Liver (tissue), 9 donors: Measurements from ENCODE around the gene HOXB2. TPM values are rescaled to one million over a fixed set of nuclear protein-coding genes. Genes with fewer than 3 reads are reported as not detected.

Experiments used
- DNase-seq: peaks from one replicate; pipeline ENCODE4 v3.0.0-alpha.2; 2017; ENCODE audit warnings: low spot score
- H3K27ac ChIP-seq, 2 donors: one replicate each; pipeline ENCODE4 v1.7.0; 2013; ENCODE audit warnings: inconsistent platforms in 2 of 2, low read length in 2 of 2, control low read depth in 1 of 2, low read depth in 1 of 2, mild to moderate bottlenecking in 1 of 2
- H3K27me3 ChIP-seq, 4 donors: one replicate each; pipeline versions ENCODE4 v1.6.1 to v1.7.0; 2013; ENCODE audit warnings: low read length in 3 of 4, inconsistent platforms in 1 of 4, mild to moderate bottlenecking in 1 of 4, moderate library complexity in 1 of 4; ENCODE audit not compliant: control insufficient read depth in 4 of 4, insufficient read depth in 4 of 4
- H3K36me3 ChIP-seq, 4 donors: one replicate each; pipeline versions ENCODE4 v1.6.1 to v1.7.0; 2013; ENCODE audit warnings: low read length in 3 of 4, mild to moderate bottlenecking in 3 of 4, low read depth in 1 of 4, moderate library complexity in 1 of 4; ENCODE audit not compliant: control insufficient read depth in 4 of 4, insufficient read depth in 3 of 4
- H3K4me1 ChIP-seq, 4 donors: one replicate each; pipeline versions ENCODE4 v1.6.1 to v1.7.0; 2013; ENCODE audit warnings: low read length in 3 of 4, mild to moderate bottlenecking in 3 of 4, moderate library complexity in 1 of 4; ENCODE audit not compliant: control insufficient read depth in 4 of 4, insufficient read depth in 4 of 4
- H3K4me3 ChIP-seq, 3 donors: one replicate each; pipeline versions ENCODE4 v1.6.1 to v1.7.0; 2013; ENCODE audit warnings: low read length in 3 of 3, control low read depth in 1 of 3, low read depth in 1 of 3, mild to moderate bottlenecking in 1 of 3
- H3K9ac ChIP-seq, 2 donors: one replicate each; pipeline ENCODE4 v1.7.0; 2013; ENCODE audit warnings: low read length in 2 of 2, mild to moderate bottlenecking in 2 of 2, moderate library complexity in 2 of 2, control low read depth in 1 of 2, low read depth in 1 of 2
- H3K9me3 ChIP-seq, 4 donors: one replicate each; pipeline versions ENCODE4 v1.6.1 to v1.7.0; 2013; ENCODE audit warnings: low read length in 3 of 4; ENCODE audit not compliant: control insufficient read depth in 4 of 4
- EGR1 ChIP-seq, 2 donors: IDR thresholded peaks; 2 replicates each; pipeline ENCODE4 v1.6.1; 2016 to 2018; ENCODE audit warnings: antibody characterized with exemption in 2 of 2, low read depth in 2 of 2
- FOXA1 ChIP-seq: IDR thresholded peaks from 2 replicates; pipeline ENCODE4 v1.6.1; 2016; ENCODE audit warnings: antibody characterized with exemption
- FOXA2 ChIP-seq: IDR thresholded peaks from 2 replicates; pipeline ENCODE4 v1.6.1; 2016; ENCODE audit warnings: antibody characterized with exemption
- GABPA ChIP-seq, 2 donors: IDR thresholded peaks in 1 of 2; conservative IDR thresholded peaks in 1 of 2; 2 replicates each; pipeline ENCODE4 v1.6.1; 2016; ENCODE audit warnings: antibody characterized with exemption in 2 of 2, mild to moderate bottlenecking in 1 of 2, moderate library complexity in 1 of 2
- HNF4A ChIP-seq, 2 donors: conservative IDR thresholded peaks; 2 replicates each; pipeline ENCODE4 v1.6.1; 2016; ENCODE audit warnings: antibody characterized with exemption in 2 of 2, mild to moderate bottlenecking in 2 of 2
- HNF4G ChIP-seq: IDR thresholded peaks from 2 replicates; pipeline ENCODE4 v1.6.1; 2016; ENCODE audit warnings: antibody characterized with exemption
- JUND ChIP-seq, 2 donors: IDR thresholded peaks; 2 replicates each; pipeline ENCODE4 v1.6.1; 2016; ENCODE audit warnings: antibody characterized with exemption in 2 of 2
- NR2F2 ChIP-seq: IDR thresholded peaks from 2 replicates; pipeline ENCODE4 v1.6.1; 2016; ENCODE audit warnings: antibody characterized with exemption
- RAD21 ChIP-seq, 2 donors: IDR thresholded peaks; 2 replicates each; pipeline ENCODE4 v1.6.1; 2016; ENCODE audit warnings: antibody characterized with exemption in 2 of 2, mild to moderate bottlenecking in 2 of 2
- RXRA ChIP-seq, 2 donors: IDR thresholded peaks; 2 replicates each; pipeline ENCODE4 v1.6.1; 2017 to 2018; ENCODE audit warnings: antibody characterized with exemption in 2 of 2, mild to moderate bottlenecking in 1 of 2
- SP1 ChIP-seq: IDR thresholded peaks from 2 replicates; pipeline ENCODE4 v1.6.1; 2018; ENCODE audit warnings: antibody characterized with exemption, mild to moderate bottlenecking
- TAF1 ChIP-seq: conservative IDR thresholded peaks from 2 replicates; pipeline ENCODE4 v1.6.1; 2016; ENCODE audit warnings: antibody characterized with exemption, mild to moderate bottlenecking
- YY1 ChIP-seq: IDR thresholded peaks from 2 replicates; pipeline ENCODE4 v1.6.1; 2016; ENCODE audit warnings: antibody characterized with exemption, mild to moderate bottlenecking
- WGBS: extraction: QIAGEN DNeasy Blood & Tissue Kit; methylation state at CpG from one replicate; pipeline ENCODE4 v1.1.7; 2013; 5-methylcytosine and 5-hydroxymethylcytosine counted together
- polyA plus RNA-seq, 2 donors: library from polyadenylated mRNA; stranded (reverse) in 1 of 2; unstranded in 1 of 2; fragments of 200-250 nt in 1 of 2; fragments of >200 nt in 1 of 2; fragmentation: Nextera tagmentation in 1 of 2; extraction: Ambion mirVana in 1 of 2; gene quantifications; one replicate each; pipeline versions ENCODE4 v1.2.1 to v1.2.3, GENCODE V29; 2013 to 2015
- total RNA-seq, 2 donors: library from RNA; depleted of rRNA; stranded (reverse); fragments of >200 nt; gene quantifications; one replicate each; pipeline ENCODE4 v1.2.3, GENCODE V29; 2014
- TF ChIP-seq, protein P1 (sequence below): fragments of 150-350 bp; IDR thresholded peaks from 2 replicates; pipeline ENCODE4 v1.5.1; 2017; ENCODE audit warnings: improper control_type of control experiment, low read depth, low read length; ENCODE audit not compliant: missing input control
- TF ChIP-seq, protein P2 (sequence below): IDR thresholded peaks from 2 replicates; pipeline ENCODE4 v1.6.1; 2016; ENCODE audit warnings: antibody characterized with exemption
- TF ChIP-seq, protein P3 (sequence below): IDR thresholded peaks from 2 replicates; pipeline ENCODE4 v1.6.1; 2016; ENCODE audit warnings: antibody characterized with exemption
- TF ChIP-seq, protein P4 (sequence below): IDR thresholded peaks from 2 replicates; pipeline ENCODE4 v1.6.1; 2016; ENCODE audit warnings: antibody characterized with exemption, mild to moderate bottlenecking
- TF ChIP-seq, protein P5 (sequence below): IDR thresholded peaks from 2 replicates; pipeline ENCODE4 v1.6.1; 2016; ENCODE audit warnings: antibody characterized with exemption
- donor health status: healthy.
- donor health status: healthy.
- donor health status: healthy.
- donor health status: healthy.
- donor health status: healthy.

Gene HOXB2
- total and polyA plus RNA-seq, 4 donors, result 0.67 to 2.5 (median 1.8) TPM

DNA sequence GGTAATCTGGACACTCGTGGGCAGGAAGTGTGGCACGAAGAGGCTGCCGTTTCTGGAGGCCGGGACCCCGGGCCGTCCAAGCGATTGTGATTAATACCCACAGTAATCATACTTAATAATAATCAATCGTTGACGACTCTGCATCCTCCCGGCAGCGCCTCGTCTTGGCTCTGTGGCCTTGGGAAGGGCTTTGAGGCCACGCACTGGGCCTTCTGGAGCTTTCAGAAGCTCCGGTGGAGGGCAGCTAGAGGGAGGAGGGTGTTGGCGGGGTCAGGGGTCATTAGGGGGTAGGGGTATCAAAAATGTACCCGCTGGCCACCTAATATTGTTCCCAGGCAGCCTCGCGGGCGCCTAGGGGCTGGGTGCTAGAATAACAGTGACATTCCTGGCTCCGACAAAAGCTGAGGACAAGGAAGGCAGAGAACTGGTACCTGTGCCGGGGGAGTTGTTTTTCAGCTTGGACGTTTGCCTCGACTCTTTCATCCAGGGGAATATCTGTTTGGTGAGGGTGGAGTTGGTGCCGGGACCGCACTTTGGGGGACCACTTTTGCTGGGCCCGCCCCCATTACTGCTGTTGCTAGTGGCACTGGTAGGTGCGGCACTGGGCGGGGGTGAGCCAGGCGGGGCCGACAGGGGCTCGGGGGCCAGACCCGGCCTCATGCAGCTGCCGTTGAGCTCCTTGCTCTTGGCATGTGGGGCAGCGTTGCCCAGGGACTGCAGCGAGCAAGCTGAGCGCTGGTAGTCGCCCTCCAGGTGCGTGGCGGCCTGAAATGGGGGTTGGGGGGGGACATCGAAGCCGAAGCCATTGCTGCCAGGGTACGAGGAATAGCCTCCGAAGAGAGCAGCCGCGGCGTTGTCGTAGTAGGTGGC lies 6.9 kb upstream of the HOXB2 start:
- H3K9ac ChIP-seq, result no peak overlapping the region
- H3K27me3 ChIP-seq, result peaks cover 0 to 9% (median 4%) of the 10 kb centered on the region in 4 donors
- H3K27ac ChIP-seq, result peak overlapping the region in 1 of 2 donors; percentile 6
- 35% methylated on average over 47 of the region's 47 CpGs for WGBS
- TF ChIP-seq, protein P1, sequence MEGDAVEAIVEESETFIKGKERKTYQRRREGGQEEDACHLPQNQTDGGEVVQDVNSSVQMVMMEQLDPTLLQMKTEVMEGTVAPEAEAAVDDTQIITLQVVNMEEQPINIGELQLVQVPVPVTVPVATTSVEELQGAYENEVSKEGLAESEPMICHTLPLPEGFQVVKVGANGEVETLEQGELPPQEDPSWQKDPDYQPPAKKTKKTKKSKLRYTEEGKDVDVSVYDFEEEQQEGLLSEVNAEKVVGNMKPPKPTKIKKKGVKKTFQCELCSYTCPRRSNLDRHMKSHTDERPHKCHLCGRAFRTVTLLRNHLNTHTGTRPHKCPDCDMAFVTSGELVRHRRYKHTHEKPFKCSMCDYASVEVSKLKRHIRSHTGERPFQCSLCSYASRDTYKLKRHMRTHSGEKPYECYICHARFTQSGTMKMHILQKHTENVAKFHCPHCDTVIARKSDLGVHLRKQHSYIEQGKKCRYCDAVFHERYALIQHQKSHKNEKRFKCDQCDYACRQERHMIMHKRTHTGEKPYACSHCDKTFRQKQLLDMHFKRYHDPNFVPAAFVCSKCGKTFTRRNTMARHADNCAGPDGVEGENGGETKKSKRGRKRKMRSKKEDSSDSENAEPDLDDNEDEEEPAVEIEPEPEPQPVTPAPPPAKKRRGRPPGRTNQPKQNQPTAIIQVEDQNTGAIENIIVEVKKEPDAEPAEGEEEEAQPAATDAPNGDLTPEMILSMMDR, result no peak
- TF ChIP-seq, protein P2, sequence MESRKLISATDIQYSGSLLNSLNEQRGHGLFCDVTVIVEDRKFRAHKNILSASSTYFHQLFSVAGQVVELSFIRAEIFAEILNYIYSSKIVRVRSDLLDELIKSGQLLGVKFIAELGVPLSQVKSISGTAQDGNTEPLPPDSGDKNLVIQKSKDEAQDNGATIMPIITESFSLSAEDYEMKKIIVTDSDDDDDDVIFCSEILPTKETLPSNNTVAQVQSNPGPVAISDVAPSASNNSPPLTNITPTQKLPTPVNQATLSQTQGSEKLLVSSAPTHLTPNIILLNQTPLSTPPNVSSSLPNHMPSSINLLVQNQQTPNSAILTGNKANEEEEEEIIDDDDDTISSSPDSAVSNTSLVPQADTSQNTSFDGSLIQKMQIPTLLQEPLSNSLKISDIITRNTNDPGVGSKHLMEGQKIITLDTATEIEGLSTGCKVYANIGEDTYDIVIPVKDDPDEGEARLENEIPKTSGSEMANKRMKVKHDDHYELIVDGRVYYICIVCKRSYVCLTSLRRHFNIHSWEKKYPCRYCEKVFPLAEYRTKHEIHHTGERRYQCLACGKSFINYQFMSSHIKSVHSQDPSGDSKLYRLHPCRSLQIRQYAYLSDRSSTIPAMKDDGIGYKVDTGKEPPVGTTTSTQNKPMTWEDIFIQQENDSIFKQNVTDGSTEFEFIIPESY, result no peak
- TF ChIP-seq HNF4G (no peak), JUND (IDR thresholded peaks at IDR 0.05) (no peak), YY1 (no peak), FOXA1 (no peak), GABPA (IDR thresholded peaks at IDR 0.05 in 1 of 2, conservative IDR thresholded peaks at IDR 0.05 in 1 of 2) (no peak), EGR1 (IDR thresholded peaks at IDR 0.05; ENCODE audit: low read depth in 2 of 2) (no peak), HNF4A (conservative IDR thresholded peaks at IDR 0.05) (no peak), RAD21 (IDR thresholded peaks at IDR 0.05) (no peak), TAF1 (no peak), FOXA2 (no peak), RXRA (IDR thresholded peaks at IDR 0.05) (no peak), SP1 (no peak), NR2F2 (no peak)
- TF ChIP-seq, protein P3, sequence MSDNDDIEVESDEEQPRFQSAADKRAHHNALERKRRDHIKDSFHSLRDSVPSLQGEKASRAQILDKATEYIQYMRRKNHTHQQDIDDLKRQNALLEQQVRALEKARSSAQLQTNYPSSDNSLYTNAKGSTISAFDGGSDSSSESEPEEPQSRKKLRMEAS, result no peak
- TF ChIP-seq, protein P4, sequence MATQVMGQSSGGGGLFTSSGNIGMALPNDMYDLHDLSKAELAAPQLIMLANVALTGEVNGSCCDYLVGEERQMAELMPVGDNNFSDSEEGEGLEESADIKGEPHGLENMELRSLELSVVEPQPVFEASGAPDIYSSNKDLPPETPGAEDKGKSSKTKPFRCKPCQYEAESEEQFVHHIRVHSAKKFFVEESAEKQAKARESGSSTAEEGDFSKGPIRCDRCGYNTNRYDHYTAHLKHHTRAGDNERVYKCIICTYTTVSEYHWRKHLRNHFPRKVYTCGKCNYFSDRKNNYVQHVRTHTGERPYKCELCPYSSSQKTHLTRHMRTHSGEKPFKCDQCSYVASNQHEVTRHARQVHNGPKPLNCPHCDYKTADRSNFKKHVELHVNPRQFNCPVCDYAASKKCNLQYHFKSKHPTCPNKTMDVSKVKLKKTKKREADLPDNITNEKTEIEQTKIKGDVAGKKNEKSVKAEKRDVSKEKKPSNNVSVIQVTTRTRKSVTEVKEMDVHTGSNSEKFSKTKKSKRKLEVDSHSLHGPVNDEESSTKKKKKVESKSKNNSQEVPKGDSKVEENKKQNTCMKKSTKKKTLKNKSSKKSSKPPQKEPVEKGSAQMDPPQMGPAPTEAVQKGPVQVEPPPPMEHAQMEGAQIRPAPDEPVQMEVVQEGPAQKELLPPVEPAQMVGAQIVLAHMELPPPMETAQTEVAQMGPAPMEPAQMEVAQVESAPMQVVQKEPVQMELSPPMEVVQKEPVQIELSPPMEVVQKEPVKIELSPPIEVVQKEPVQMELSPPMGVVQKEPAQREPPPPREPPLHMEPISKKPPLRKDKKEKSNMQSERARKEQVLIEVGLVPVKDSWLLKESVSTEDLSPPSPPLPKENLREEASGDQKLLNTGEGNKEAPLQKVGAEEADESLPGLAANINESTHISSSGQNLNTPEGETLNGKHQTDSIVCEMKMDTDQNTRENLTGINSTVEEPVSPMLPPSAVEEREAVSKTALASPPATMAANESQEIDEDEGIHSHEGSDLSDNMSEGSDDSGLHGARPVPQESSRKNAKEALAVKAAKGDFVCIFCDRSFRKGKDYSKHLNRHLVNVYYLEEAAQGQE, result no peak
- TF ChIP-seq, protein P5, sequence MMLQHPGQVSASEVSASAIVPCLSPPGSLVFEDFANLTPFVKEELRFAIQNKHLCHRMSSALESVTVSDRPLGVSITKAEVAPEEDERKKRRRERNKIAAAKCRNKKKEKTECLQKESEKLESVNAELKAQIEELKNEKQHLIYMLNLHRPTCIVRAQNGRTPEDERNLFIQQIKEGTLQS, result no peak
- H3K9me3 ChIP-seq, result no peaks in the 10 kb centered on the region
- no peak overlapping the region for H3K4me3 ChIP-seq
- DNase-seq, result no peak
- no peaks in the 10 kb centered on the region for H3K36me3 ChIP-seq
- H3K4me1 ChIP-seq, result peaks cover 0 to 3% (median 0%) of the 10 kb centered on the region in 4 donors
